ENCODE measurements around the gene TSPAN9. TPM values are rescaled to one million over a fixed set of nuclear protein-coding genes. Genes with fewer than 3 reads are reported as not detected.

TSPAN9 gene
- total and polyA plus RNA-seq, 10 of the 15 experiments (the other 5 are each of a cell fraction or from before 2014, with no cell fraction given), result 0.03 to 1.0 (median 0.12) TPM; not detected in 5

GRCh38 chr12:3244219-3244750 lies 167.1 kb downstream of the TSPAN9 start:
- ChIA-PET POLR2A (no interaction called here), SMC1A (ENCODE audit: uncharacterized antibody, unreplicated experiment) (no interaction called here), CTCF (no interaction called here), RAD21 (ENCODE audit: unreplicated experiment) (no interaction called here)
- Histone ChIP-seq H3K79me2 (ENCODE audit: control insufficient read depth, insufficient read depth, low read length) (no peaks in the 10 kb centered on the region), H3K27me3 (replicated peaks in 1 of 2; ENCODE audit: control insufficient read depth in 2 of 2, insufficient read depth in 2 of 2, low read length in 1 of 2) (peaks cover 0 to 2% of the 10 kb centered on the region in 2 experiments; a peak in 2 of 4 replicates), H3K4me3 (no peak overlapping the region), H3K9me3 (replicated peaks; ENCODE audit: control insufficient read depth, insufficient read depth, low read length) (no peaks in the 10 kb centered on the region), H3K4me1 (ENCODE audit: control insufficient read depth, insufficient read depth, low read length) (peaks cover 8% of the 10 kb centered on the region), H3K4me2 (ENCODE audit: control insufficient read depth, insufficient read depth) (no peak overlapping the region), H2AFZ (ENCODE audit: control insufficient read depth, low read depth, low read length) (no peak overlapping the region), H3K9ac (ENCODE audit: control insufficient read depth, insufficient read depth, low read length) (no peak overlapping the region), H4K20me1 (ENCODE audit: control insufficient read depth, insufficient read depth) (no peaks in the 10 kb centered on the region), H3K36me3 (ENCODE audit: control insufficient read depth in 2 of 2, insufficient read depth in 2 of 2, low read length in 1 of 2) (no peaks in the 10 kb centered on the region), H3K27ac (ENCODE audit: control insufficient read depth, insufficient read depth) (no peak overlapping the region)
- in situ Hi-C loops (cut with MboI), result no loop called here
- DNase-seq (ENCODE audit: low read depth, low spot score) (no peak), FAIRE-seq (no peak), ATAC-seq (no peak)
- TF ChIP-seq E2F4 (IDR thresholded peaks at IDR 0.05; ENCODE audit: low read depth, low read length) (no peak), STAT3 (IDR thresholded peaks at IDR 0.05; ENCODE audit: low read depth, low read length) (no peak), JUND (IDR thresholded peaks at IDR 0.05; ENCODE audit: low read depth, low read length) (no peak), TCF7 (IDR thresholded peaks at IDR 0.05; ENCODE audit: borderline replicate concordance) (no peak), MYB (IDR thresholded peaks at IDR 0.05; ENCODE audit: borderline replicate concordance, low read depth, low read length) (no peak), POLR2A (IDR thresholded peaks at IDR 0.05; ENCODE audit: low read depth, low read length) (no peak), HSF1 (IDR thresholded peaks at IDR 0.05; ENCODE audit: low read depth, low read length) (no peak), IRF4 (IDR thresholded peaks at IDR 0.05; ENCODE audit: low read depth, low read length) (no peak), EP300 (IDR thresholded peaks at IDR 0.05; ENCODE audit: borderline replicate concordance in 1 of 2, control insufficient read depth in 1 of 2, low read depth in 2 of 2, low read length in 2 of 2) (no peak), NFYA (IDR thresholded peaks at IDR 0.05; ENCODE audit: borderline replicate concordance, low read depth, low read length) (no peak), RELA (IDR thresholded peaks at IDR 0.05; ENCODE audit: borderline replicate concordance, partially characterized antibody) (no peak), JUNB (IDR thresholded peaks at IDR 0.05) (no peak), HCFC1 (IDR thresholded peaks at IDR 0.05; ENCODE audit: low read length) (no peak), RELB (IDR thresholded peaks at IDR 0.05; ENCODE audit: low read depth) (no peak), SUZ12 (IDR thresholded peaks at IDR 0.05; ENCODE audit: unreplicated experiment) (no peak), TCF12 (IDR thresholded peaks at IDR 0.05; ENCODE audit: low read depth, low read length) (no peak), TCF3 (IDR thresholded peaks at IDR 0.05; ENCODE audit: borderline replicate concordance, insufficient read depth, low read depth, low read length) (no peak), PAX8 (IDR thresholded peaks at IDR 0.05) (no peak), CBX5 (IDR thresholded peaks at IDR 0.05; ENCODE audit: low read depth) (no peak), ESRRA (IDR thresholded peaks at IDR 0.05; ENCODE audit: low read length) (no peak)
- 44% methylated on average over 20 of the region's 20 CpGs for WGBS (ENCODE audit: insufficient coverage, insufficient replicate concordance, low lambda C conversion rate, missing lambda C conversion rate)
- intact Hi-C loops (cut with micrococcal nuclease; ENCODE audit: unreplicated experiment), result no loop called here
- BruUV-seq (replicated peaks), result no TSS peak
